Fibroblast of skin of scalp (primary cell): ENCODE data around the gene CDK10.

Source experiments
- DNase-seq: peaks from one replicate; pipeline ENCODE4 v3.0.0-alpha.2; 2013

The CDK10 gene

GRCh38 chr16:89712274-89712781 is 25.8 kb downstream of the CDK10 start:
- peak; percentile 12 for DNase-seq

- no peak for DNase-seq
Observed at GRCh38 chr16:89716493-89716892, 30.0 kb downstream of the CDK10 start.

- no peak for DNase-seq
Observed at GRCh38 chr16:89716916-89717687, 30.6 kb downstream of the CDK10 start.

GRCh38 chr16:89717688-89718505 is 31.4 kb downstream of the CDK10 start:
- DNase-seq, result no peak

- no peak for DNase-seq
Observed at GRCh38 chr16:89720551-89720812, 34.0 kb downstream of the CDK10 start.

- DNase-seq, result peak; percentile 80
Observed at GRCh38 chr16:89720813-89721545, 34.5 kb downstream of the CDK10 start, which contains the start of the genes VPS9D1 and ZNF276. VPS9D1 (minus strand) TSS chr16:89720898; CDS start chr16:89720861, 37 bp downstream. ZNF276 (plus strand) TSS chr16:89721537; CDS start chr16:89721641, 104 bp downstream.

- peak; percentile 28 for DNase-seq
Observed at GRCh38 chr16:89721546-89722391, 35.3 kb downstream of the CDK10 start.

GRCh38 chr16:89722392-89723278 is 36.1 kb downstream of the CDK10 start:
- DNase-seq, result peak; percentile 9

- DNase-seq, result no peak
Observed at GRCh38 chr16:89723279-89724250, 37.1 kb downstream of the CDK10 start.

GRCh38 chr16:89727406-89728120 is 41.1 kb downstream of the CDK10 start:
- DNase-seq, result no peak

GRCh38 chr16:89729293-89729692 is 42.8 kb downstream of the CDK10 start:
- DNase-seq, result no peak

GRCh38 chr16:89729863-89730593 is 43.5 kb downstream of the CDK10 start:
- no peak for DNase-seq

GRCh38 chr16:89730610-89731234 is 44.2 kb downstream of the CDK10 start:
- no peak for DNase-seq

- no peak for DNase-seq
Observed at GRCh38 chr16:89732142-89732917, 45.8 kb downstream of the CDK10 start.

- no peak for DNase-seq
Observed at GRCh38 chr16:89732918-89733242, 46.4 kb downstream of the CDK10 start.

GRCh38 chr16:89733322-89733721 is 46.8 kb downstream of the CDK10 start:
- no peak for DNase-seq

- no peak for DNase-seq
Observed at GRCh38 chr16:89733792-89734191, 47.3 kb downstream of the CDK10 start.
